Activated CD8-positive, alpha-beta T cell treated with anti-CD3 and anti-CD28 coated beads for 36 hours (primary cell): Measurements from ENCODE around the gene CTSD. TPM values are rescaled to one million over a fixed set of nuclear protein-coding genes. Genes with fewer than 3 reads are reported as not detected.
A peak's percentile ranks its signal among the peaks of the same experiment; 100 is the strongest.

Experiments used
- ATAC-seq: fragments of 200-7000 bp; cut with Tn5 transposase; one replicate; pipeline ENCODE4 v1.10.0; 2021; ENCODE audit warnings: mild to moderate bottlenecking, moderate library complexity
- CTCF ChIA-PET: fragments of 350-600 bp; sonication (Branson Sonifier 250); formaldehyde crosslinking; loops from one replicate; lab custom pipeline; 2021; ENCODE audit warnings: antibody characterized with exemption; lab: Charles Lee
- POLR2A ChIA-PET: fragments of 350-600 bp; sonication (Branson Sonifier 250); formaldehyde crosslinking; loops from one replicate; lab custom pipeline; 2021; ENCODE audit warnings: antibody characterized with exemption; lab: Charles Lee
- DNase-seq: peaks from one replicate; pipeline ENCODE4 v3.0.0-alpha.2; 2020
- H3K27ac Mint-ChIP-seq: one replicate; pipeline ENCODE4 v1.8.0; 2021; ENCODE audit warnings: mild to moderate bottlenecking, mixed read lengths
- H3K27me3 Mint-ChIP-seq: one replicate; pipeline ENCODE4 v1.8.0; 2021; ENCODE audit warnings: mixed read lengths
- H3K36me3 Mint-ChIP-seq: one replicate; pipeline ENCODE4 v1.8.0; 2021; ENCODE audit warnings: low read depth, mixed read lengths
- H3K4me1 Mint-ChIP-seq: one replicate; pipeline ENCODE4 v1.8.0; 2021; ENCODE audit warnings: low read depth, mixed read lengths
- H3K4me3 Mint-ChIP-seq: one replicate; pipeline ENCODE4 v1.8.0; 2021; ENCODE audit warnings: mild to moderate bottlenecking, moderate library complexity, mixed read lengths
- H3K9me3 Mint-ChIP-seq: one replicate; pipeline ENCODE4 v1.8.0; 2021; ENCODE audit warnings: mixed read lengths
- intact Hi-C: fragments of 100-400 bp; cut with micrococcal nuclease; formaldehyde crosslinking; loops from one replicate; pipeline ENCODE4 v1.10.0; 2022
- total RNA-seq, 2 experiments: library from RNA; stranded (reverse); gene quantifications; one replicate each; pipeline ENCODE4 v1.2.3, GENCODE V29; 2021
- TF ChIP-seq, protein P1 (sequence below): fragments of 200-600 bp; IDR thresholded peaks from one replicate; pipeline ENCODE4 v1.8.0; 2022; ENCODE audit warnings: antibody characterized with exemption, mild to moderate bottlenecking

CTSD gene
- total RNA-seq, 2 experiments from 2014 or later, result 44.9 to 45.6 TPM

DNA sequence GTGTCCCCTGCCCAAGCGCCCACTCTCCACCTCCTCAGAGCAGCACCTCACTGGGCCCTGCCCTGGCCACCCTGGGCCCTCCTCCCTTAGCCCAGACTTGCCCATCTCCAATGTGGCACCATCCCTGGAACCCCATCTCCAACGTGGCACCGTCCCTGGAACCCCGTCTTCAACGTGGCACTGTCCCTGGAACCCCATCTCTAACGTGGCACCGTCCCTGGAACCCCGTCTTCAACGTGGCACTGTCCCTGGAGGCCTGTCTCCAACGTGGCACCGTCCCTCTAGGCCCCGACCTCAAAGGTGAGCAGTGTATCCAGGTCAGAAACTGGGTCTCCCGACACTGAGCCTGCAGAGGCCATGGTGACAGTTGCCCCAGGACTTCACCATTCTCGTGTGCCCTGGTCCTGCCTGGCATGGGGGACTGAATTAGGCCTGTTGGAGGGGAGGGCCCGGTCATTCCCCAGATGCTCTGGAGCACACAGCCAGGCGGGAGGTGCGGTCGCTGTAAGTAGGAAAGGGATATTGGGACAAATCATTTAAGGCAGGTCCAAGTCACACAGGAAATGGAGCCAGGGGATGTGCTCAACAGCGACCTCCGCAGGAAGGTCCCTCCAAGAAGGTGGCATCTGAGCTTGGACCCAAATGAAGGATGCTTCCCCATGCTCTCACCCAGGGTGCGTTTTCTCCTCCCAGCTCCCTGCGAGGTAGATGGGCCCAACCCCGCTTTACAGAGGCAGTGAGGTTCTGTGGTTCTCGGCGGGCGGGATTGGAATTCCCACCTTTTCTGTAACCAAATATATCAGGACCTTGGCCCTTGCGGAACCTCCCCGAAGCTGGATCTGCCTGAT, 2.4 kb upstream of the CTSD start:
- H3K27ac Mint-ChIP-seq, result no peak overlapping the region
- H3K36me3 Mint-ChIP-seq, result no peaks in the 10 kb centered on the region
- ATAC-seq, result no peak
- no peaks in the 10 kb centered on the region for H3K27me3 Mint-ChIP-seq
- no peak overlapping the region for H3K4me3 Mint-ChIP-seq
- intact Hi-C loops, result no loop called here
- TF ChIP-seq, protein P1, sequence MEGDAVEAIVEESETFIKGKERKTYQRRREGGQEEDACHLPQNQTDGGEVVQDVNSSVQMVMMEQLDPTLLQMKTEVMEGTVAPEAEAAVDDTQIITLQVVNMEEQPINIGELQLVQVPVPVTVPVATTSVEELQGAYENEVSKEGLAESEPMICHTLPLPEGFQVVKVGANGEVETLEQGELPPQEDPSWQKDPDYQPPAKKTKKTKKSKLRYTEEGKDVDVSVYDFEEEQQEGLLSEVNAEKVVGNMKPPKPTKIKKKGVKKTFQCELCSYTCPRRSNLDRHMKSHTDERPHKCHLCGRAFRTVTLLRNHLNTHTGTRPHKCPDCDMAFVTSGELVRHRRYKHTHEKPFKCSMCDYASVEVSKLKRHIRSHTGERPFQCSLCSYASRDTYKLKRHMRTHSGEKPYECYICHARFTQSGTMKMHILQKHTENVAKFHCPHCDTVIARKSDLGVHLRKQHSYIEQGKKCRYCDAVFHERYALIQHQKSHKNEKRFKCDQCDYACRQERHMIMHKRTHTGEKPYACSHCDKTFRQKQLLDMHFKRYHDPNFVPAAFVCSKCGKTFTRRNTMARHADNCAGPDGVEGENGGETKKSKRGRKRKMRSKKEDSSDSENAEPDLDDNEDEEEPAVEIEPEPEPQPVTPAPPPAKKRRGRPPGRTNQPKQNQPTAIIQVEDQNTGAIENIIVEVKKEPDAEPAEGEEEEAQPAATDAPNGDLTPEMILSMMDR, result no peak
- H3K4me1 Mint-ChIP-seq, result peaks cover 21% of the 10 kb centered on the region
- H3K9me3 Mint-ChIP-seq, result no peaks in the 10 kb centered on the region
- DNase-seq, result peak; percentile 48
- POLR2A ChIA-PET, result no interaction called here
- CTCF ChIA-PET, result interaction anchor here (1.2 to 1.4 kb wide), 3 partner anchors 12 to 72 kb away, joined by 4 to 8 read pairs (median 4); no protein-coding TSS in a partner anchor

DNA sequence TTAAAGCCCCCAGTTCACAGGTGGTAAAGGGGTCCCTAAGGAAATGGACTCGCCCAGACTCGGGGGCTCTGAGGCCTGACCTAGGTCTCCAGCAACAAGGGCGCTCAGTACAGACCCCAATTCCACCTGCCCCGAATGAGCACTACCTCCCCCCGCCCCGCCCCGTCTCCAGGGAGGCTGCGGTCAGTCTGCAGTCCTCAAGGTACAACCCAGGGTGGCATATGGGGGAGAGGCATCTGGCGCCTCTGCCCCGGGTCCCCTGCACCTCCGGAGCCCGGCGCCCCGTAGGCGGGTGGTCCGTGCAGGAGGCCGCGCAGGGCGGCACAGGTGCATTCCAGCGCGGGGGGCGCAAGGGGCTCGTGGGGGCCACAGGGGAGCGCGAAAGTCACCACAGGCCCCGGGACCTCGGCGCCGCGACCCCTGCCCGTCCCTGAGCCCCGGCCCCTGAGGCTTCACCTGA, 361 bp downstream of the CTSD start:
- peak; percentile 26 for ATAC-seq
- no peaks in the 10 kb centered on the region for H3K9me3 Mint-ChIP-seq
- ChIA-PET CTCF (no interaction called here), POLR2A (no interaction called here)
- H3K4me3 Mint-ChIP-seq, result peak overlapping the region; percentile 66
- H3K27ac Mint-ChIP-seq, result no peak overlapping the region
- peaks cover 42% of the 10 kb centered on the region for H3K4me1 Mint-ChIP-seq
- no peak for DNase-seq
- no peaks in the 10 kb centered on the region for H3K36me3 Mint-ChIP-seq
- TF ChIP-seq, protein P1, result no peak
- H3K27me3 Mint-ChIP-seq, result no peaks in the 10 kb centered on the region
- intact Hi-C loops, result no loop called here

DNA sequence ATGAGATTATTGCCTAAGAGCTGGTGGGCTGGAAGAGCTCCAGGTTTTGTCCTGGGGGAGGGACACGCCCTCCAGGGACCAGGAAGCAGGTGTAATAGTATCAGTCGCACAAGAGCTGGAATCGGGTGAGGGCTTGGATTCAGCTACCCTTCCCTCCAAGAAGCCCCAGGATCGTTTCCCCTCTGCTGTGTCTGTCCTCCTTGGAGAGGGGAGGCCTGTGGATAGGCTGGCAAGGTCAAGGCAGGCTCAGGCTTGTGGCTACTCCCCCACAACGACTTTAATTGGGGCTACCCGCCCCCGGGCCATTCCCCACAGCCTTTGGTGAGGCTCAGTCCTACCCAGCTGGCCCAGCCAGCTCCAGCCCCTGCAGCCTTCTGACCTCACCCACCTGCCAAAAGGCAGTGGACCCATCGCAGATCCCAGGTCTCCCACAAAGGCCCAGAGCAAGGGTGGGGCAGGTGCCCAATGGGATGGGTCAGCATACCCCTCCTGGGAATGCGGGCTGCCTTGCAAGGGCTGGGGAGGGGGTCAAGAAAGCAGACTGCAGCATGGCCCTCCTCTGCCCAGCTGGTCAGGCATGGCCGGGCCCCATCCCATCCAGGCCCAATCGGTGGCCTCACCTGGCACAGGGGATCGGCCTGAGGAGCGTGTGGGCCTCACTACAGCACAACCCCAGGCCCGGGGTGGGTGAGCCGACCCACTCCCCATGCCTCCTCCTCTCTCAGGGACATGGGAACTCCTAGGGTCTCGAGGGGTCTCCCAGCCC, 1.0 kb downstream of the CTSD start:
- H3K27ac Mint-ChIP-seq, result peak overlapping the region; percentile 44
- ChIA-PET POLR2A (no interaction called here), CTCF (interaction anchor here (0.7 to 1.3 kb wide), 5 partner anchors 45 to 90 kb away, joined by 3 to 9 read pairs (median 4); partner anchors contain the start of gene LSP1)
- TF ChIP-seq, protein P1, result no peak
- H3K4me1 Mint-ChIP-seq, result peaks cover 42% of the 10 kb centered on the region
- ATAC-seq, result no peak
- no peak for DNase-seq
- H3K9me3 Mint-ChIP-seq, result no peaks in the 10 kb centered on the region
- no peaks in the 10 kb centered on the region for H3K27me3 Mint-ChIP-seq
- no peaks in the 10 kb centered on the region for H3K36me3 Mint-ChIP-seq
- H3K4me3 Mint-ChIP-seq, result peak overlapping the region; percentile 66
- intact Hi-C loops, result no loop called here

DNA sequence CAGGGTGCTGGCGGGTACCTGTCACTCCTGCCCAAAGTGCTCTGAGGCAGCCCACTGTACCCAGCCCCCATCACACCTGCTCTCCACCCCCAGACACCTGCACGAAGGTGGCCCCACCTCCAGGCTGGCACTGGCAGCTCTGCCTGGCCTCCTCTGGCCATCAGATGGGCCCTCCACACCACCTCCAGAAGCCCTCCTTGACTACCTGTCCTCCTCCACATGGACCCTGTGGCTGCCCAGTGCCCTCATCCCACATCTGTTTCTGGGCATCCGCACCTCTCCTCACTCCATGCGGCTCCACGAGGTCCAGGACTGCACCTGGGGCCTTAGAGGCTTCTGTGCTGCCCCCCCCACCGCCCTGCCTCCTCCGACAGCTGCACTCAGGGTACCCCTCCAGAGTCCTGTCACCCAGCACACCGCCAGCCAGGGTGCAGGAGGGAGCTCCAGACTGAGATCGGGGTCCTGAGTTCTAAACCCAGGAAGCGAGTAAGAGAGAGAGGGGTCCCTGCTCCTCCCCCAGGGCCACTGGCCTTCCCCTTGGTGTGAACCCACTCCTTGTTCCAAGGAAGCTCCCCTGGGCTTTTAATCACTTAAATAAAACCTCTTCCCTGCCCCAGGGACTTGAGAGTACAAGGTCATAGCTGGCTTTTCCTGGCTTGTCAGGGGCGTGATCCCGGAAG, 1.7 kb downstream of the CTSD start:
- CTCF ChIA-PET, result interaction anchor here (0.7 to 1.3 kb wide), 5 partner anchors 46 to 91 kb away, joined by 3 to 9 read pairs (median 4); partner anchors contain the start of gene LSP1
- peaks cover 49% of the 10 kb centered on the region for H3K4me1 Mint-ChIP-seq
- intact Hi-C loops, result no loop called here
- H3K27me3 Mint-ChIP-seq, result no peaks in the 10 kb centered on the region
- DNase-seq (no peak), ATAC-seq (no peak)
- H3K9me3 Mint-ChIP-seq, result no peaks in the 10 kb centered on the region
- TF ChIP-seq, protein P1, result no peak
- H3K36me3 Mint-ChIP-seq, result peaks cover 5% of the 10 kb centered on the region
- peak overlapping the region; percentile 44 for H3K27ac Mint-ChIP-seq
- H3K4me3 Mint-ChIP-seq, result peak overlapping the region; percentile 66
- POLR2A ChIA-PET, result interaction anchor here (1.0 kb wide), 1 partner anchor 10 kb away, joined by 3 read pairs; no protein-coding TSS in a partner anchor
